WI38 (cell line): ENCODE data around the gene ABCC9.
"Not testable (repeated sequence)": the region's sequence is repeated elsewhere in the genome, so short reads cannot be mapped to it uniquely, and the experiment has no call there.

ENCODE experiments used
- H3K4me3 ChIP-seq: 2 replicates; pipeline ENCODE4 v1.5.1; 2011; ENCODE audit warnings: low read depth, mild to moderate bottlenecking, control low read depth, low read length
- CTCF ChIP-seq: IDR thresholded peaks from 2 replicates; pipeline ENCODE4 v1.5.1; 2012; ENCODE audit warnings: low read depth, mild to moderate bottlenecking, control low read depth, low read length

ABCC9 gene

GRCh38 chr12:21819236-21819635, 122.0 kb downstream of the ABCC9 start:
- H3K4me3 ChIP-seq: no peak overlapping the region
- no peak for TF ChIP-seq CTCF

- no peak overlapping the region for H3K4me3 ChIP-seq
- no peak for TF ChIP-seq CTCF
Measured at GRCh38 chr12:21818627-21819026, 122.6 kb downstream of the ABCC9 start.

- TF ChIP-seq CTCF: no peak
- no peak overlapping the region for H3K4me3 ChIP-seq
Measured at GRCh38 chr12:21815306-21816062, 125.7 kb downstream of the ABCC9 start.

GRCh38 chr12:21814814-21815213, 126.4 kb downstream of the ABCC9 start:
- TF ChIP-seq CTCF: no peak
- H3K4me3 ChIP-seq: no peak overlapping the region

GRCh38 chr12:21814327-21814726, 126.9 kb downstream of the ABCC9 start:
- H3K4me3 ChIP-seq: no peak overlapping the region
- no peak for TF ChIP-seq CTCF

GRCh38 chr12:21813751-21814150, 127.5 kb downstream of the ABCC9 start:
- no peak for TF ChIP-seq CTCF
- no peak overlapping the region for H3K4me3 ChIP-seq

GRCh38 chr12:21813125-21813524, 128.1 kb downstream of the ABCC9 start:
- TF ChIP-seq CTCF: no peak
- H3K4me3 ChIP-seq: no peak overlapping the region

GRCh38 chr12:21812340-21812739, 128.9 kb downstream of the ABCC9 start:
- not testable (repeated sequence) for H3K4me3 ChIP-seq
